ENCODE data around the gene TPM1. TPM values are rescaled to one million over a fixed set of nuclear protein-coding genes. Genes with fewer than 3 reads are reported as not detected.

Gene TPM1
- total RNA-seq, 1 experiment from 2014 or later, result 748 TPM

GRCh38 chr15:63103416-63103815 lies 60.9 kb downstream of the TPM1 start:
- no peak overlapping the region for H2AFZ ChIP-seq (ENCODE audit: low read length)
- no peak for DNase-seq
- H3K9me3 Mint-ChIP-seq, result peaks cover 7% of the 10 kb centered on the region in 2 experiments; a peak in 4 of 5 replicates

More at GRCh38 chr15:63103416-63103815, 60.9 kb downstream of the TPM1 start:
- no peak overlapping the region for H2AK5ac ChIP-seq (ENCODE audit: insufficient read length, low read length)
- no peak overlapping the region for H3K4me3 Mint-ChIP-seq
- no peak overlapping the region for H3K27ac ChIP-seq (ENCODE audit: insufficient read length, low read depth, low read length)
- H3K27me3 ChIP-seq (ENCODE audit: insufficient read depth, low read length), result no peaks in the 10 kb centered on the region
- no peaks in the 10 kb centered on the region for H3K4me1 ChIP-seq (ENCODE audit: insufficient read depth, low read length)
- peaks cover 0 to 7% (median 5%) of the 10 kb centered on the region in 3 experiments; a peak in 2 of 7 replicates for H3K36me3 Mint-ChIP-seq (ENCODE audit: insufficient read depth in 1 of 3, low read depth in 3 of 3)
- H3K79me2 ChIP-seq (ENCODE audit: insufficient read depth, low read length), result no peaks in the 10 kb centered on the region
- no peaks in the 10 kb centered on the region for H3K9me3 ChIP-seq (ENCODE audit: control insufficient read depth, low read depth, low read length)
- H3K79me1 ChIP-seq (ENCODE audit: insufficient read depth, low read depth, low read length, poor library complexity, severe bottlenecking), result no peaks in the 10 kb centered on the region
- H2BK12ac ChIP-seq (ENCODE audit: insufficient read length, low read depth, low read length), result no peak overlapping the region
- H4K20me1 ChIP-seq (ENCODE audit: control insufficient read depth, insufficient read depth, insufficient read length), result no peaks in the 10 kb centered on the region
- H3K23me2 ChIP-seq (ENCODE audit: insufficient read length, low read depth, low read length, poor library complexity, severe bottlenecking), result no peaks in the 10 kb centered on the region
- TF ChIP-seq CTCF (conservative IDR thresholded peaks at IDR 0.05), result no peak
- H3K4ac ChIP-seq (ENCODE audit: low read depth, low read length), result no peak overlapping the region
- H3K56ac ChIP-seq (ENCODE audit: insufficient read length, low read depth, low read length), result no peak overlapping the region
- H4K5ac ChIP-seq (ENCODE audit: insufficient read length, low read depth, low read length), result no peak overlapping the region
- no peak overlapping the region for H3K18ac ChIP-seq (ENCODE audit: insufficient read length, low read depth, low read length)
- H2BK5ac ChIP-seq (ENCODE audit: insufficient read length, low read length), result no peak overlapping the region
- no peak overlapping the region for H4K91ac ChIP-seq (ENCODE audit: insufficient read length, low read depth, low read length)
- H3K4me2 ChIP-seq (ENCODE audit: insufficient read depth, insufficient read length, low read length), result no peak overlapping the region
- no peak overlapping the region for H2BK20ac ChIP-seq (ENCODE audit: low read depth, low read length, poor library complexity, severe bottlenecking)
- H2BK15ac ChIP-seq (ENCODE audit: low read depth, low read length), result no peak overlapping the region
- H3K14ac ChIP-seq (ENCODE audit: insufficient read depth, low read length), result no peak overlapping the region
- H2BK120ac ChIP-seq (ENCODE audit: low read depth, low read length, poor library complexity, severe bottlenecking), result no peak overlapping the region
- H4K8ac ChIP-seq (replicated peaks; ENCODE audit: insufficient read length, low read depth, low read length), result no peak overlapping the region
- no peak overlapping the region for H3T11ph ChIP-seq (ENCODE audit: low read length)
- no peaks in the 10 kb centered on the region for H3K4me1 Mint-ChIP-seq
- WGBS (ENCODE audit: extremely low coverage, insufficient read length, low lambda C conversion rate), result no CpG with 5 or more reads among the region's 3 CpGs
- no peak overlapping the region for H3K9ac ChIP-seq (ENCODE audit: extremely low read depth, insufficient read length, low read length)
- no peak overlapping the region for H3K27ac Mint-ChIP-seq
- no peak overlapping the region for H3K23ac ChIP-seq (ENCODE audit: insufficient read length, low read depth, low read length)
- no peaks in the 10 kb centered on the region for H3K27me3 Mint-ChIP-seq (ENCODE audit: low read depth)

Measured in H9 (cell line).